Endothelial cell of hepatic sinusoid (primary cell): ENCODE results near the gene OR10S1.
"Not testable (repeated sequence)": the region's sequence is repeated elsewhere in the genome, so short reads cannot be mapped to it uniquely, and the experiment has no call there.

Source experiments
- in situ Hi-C: cut with HindIII; loops from 2 replicates; pipeline ENCODE4 v1.10.0; 2017; ENCODE audit warnings: low sequenced_read_pairs

The OR10S1 gene, protein sequence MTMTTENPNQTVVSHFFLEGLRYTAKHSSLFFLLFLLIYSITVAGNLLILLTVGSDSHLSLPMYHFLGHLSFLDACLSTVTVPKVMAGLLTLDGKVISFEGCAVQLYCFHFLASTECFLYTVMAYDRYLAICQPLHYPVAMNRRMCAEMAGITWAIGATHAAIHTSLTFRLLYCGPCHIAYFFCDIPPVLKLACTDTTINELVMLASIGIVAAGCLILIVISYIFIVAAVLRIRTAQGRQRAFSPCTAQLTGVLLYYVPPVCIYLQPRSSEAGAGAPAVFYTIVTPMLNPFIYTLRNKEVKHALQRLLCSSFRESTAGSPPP

DNA sequence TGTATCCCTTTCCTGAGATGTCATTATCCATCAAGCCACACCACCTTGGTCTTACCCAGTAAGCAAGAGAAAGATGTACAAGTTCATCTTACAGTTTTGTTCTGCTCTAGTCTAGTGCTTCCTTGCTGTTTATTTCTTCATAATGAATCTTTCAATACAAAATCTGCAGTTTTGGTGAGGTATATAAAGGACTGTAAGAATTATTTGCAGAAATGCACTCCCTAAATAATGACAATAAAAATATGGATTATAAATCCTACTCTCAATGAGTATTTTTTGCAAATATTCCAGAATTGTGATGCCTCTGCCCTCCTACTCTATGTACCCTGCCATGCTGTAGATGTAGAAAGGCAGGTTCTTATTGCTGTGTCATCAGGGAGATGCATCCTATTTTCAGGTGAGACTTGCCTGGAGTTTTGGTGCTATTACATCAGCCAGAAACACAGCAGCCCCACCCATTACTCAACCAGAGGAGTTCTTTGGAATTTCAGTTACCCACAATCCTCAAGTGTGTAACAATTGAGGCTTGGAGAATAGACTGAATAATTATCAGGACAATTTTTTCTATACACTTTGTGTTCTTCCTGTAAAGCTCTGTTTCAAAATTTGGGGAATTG lies at the start of gene OR10S1:
Gene OR10S1, minus strand, starts transcription at position 51 of the 617 bp plus-strand sequence. CDS start 117 bp downstream, outside the sequence.
- in situ Hi-C loops: no loop called here

- in situ Hi-C loops: loop anchor here (10.0 kb wide), 1 partner anchor 92 kb away; the partner anchor contains the start of gene OR4D5
Observed at GRCh38 chr11:124026498-124026897, 48.9 kb upstream of the OR10S1 start, which contains the start of gene OR10G8. OR10G8 (plus strand) TSS chr11:124026798; CDS start chr11:124029623, 2,825 bp downstream.

GRCh38 chr11:124015837-124016236 lies 38.3 kb upstream of the OR10S1 start:
- in situ Hi-C loops: not testable (repeated sequence)

DNA sequence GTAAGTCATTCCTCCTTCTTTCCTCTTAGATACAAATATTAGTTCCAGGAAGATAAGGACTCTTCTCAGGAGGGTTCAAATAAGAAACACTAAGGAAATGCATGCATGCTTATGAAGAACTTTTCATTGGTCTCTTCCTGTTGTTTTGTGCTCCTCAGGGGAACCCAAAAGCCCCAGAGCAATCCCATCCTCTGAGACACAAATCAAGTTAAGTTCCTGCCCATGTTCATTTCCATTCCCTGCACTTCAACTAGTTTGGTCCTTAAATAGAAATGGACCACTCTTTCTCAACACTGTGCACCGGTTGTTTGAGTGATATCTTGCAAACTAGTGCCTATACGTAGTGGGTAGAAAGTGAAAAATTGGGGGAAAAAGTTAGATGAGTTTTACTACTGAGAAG lies 35.1 kb upstream of the OR10S1 start, which contains the start of gene OR10G4:
Gene OR10G4, plus strand, starts transcription at position 301 of the 400 bp plus-strand sequence. CDS start 2,578 bp downstream, outside the sequence.
- in situ Hi-C loops: no loop called here

GRCh38 chr11:123995119-123995518 lies 17.5 kb upstream of the OR10S1 start, which contains the start of gene OR10G6:
OR10G6 (minus strand) TSS chr11:123995161; CDS start chr11:123995161, 0 bp downstream.
- in situ Hi-C loops: no loop called here

DNA sequence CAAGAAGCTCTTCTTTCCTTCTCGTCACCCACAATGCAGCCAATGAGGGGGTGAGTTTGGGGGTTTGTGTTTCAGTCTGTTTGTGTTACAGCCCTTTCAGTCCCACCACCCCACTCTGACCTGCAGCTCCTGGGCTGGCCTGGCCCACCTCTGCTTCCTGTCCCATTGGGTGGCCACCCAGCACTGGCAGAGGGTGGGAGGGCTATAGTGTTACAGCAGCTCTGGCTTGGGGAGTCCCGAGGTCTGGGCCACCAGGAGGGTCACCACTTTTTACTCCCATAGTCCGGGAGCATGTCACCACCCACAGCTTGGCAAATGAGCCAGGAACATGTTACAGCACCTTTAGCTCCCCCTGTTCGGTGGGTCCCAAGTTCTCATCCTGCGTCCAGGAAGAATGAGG lies 1.7 kb upstream of the OR10S1 start:
- in situ Hi-C loops: no loop called here

- in situ Hi-C loops: no loop called here
Observed at GRCh38 chr11:123976770-123977560, 616 bp downstream of the OR10S1 start.

- in situ Hi-C loops: no loop called here
Observed at GRCh38 chr11:123973816-123974215, 3.8 kb downstream of the OR10S1 start.

DNA sequence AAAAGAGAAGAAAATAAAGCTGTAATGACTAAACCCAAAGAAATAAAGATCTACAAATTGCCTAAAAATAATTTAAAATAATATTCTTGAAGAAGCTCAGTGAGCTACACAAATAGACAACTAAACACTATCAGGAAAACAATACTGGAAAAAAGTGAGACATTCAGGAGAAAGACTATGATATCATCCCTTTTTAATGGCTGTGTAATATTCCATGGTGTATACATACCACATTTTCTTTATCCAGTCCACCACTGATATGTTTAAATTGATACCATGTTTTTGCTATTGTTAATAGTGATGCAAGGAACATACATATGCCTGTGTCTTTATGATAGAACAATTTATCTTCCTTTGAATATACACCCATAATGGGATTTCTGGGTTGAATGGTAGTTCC lies 20.8 kb downstream of the OR10S1 start:
- in situ Hi-C loops: no loop called here

GRCh38 chr11:123945132-123945531 lies 32.4 kb downstream of the OR10S1 start:
- in situ Hi-C loops: no loop called here

- in situ Hi-C loops: no loop called here
Observed at GRCh38 chr11:123943738-123944137, 33.8 kb downstream of the OR10S1 start, which contains the start of gene OR6T1. OR6T1 (minus strand) TSS chr11:123943838; CDS start chr11:123943838, 0 bp downstream.

DNA sequence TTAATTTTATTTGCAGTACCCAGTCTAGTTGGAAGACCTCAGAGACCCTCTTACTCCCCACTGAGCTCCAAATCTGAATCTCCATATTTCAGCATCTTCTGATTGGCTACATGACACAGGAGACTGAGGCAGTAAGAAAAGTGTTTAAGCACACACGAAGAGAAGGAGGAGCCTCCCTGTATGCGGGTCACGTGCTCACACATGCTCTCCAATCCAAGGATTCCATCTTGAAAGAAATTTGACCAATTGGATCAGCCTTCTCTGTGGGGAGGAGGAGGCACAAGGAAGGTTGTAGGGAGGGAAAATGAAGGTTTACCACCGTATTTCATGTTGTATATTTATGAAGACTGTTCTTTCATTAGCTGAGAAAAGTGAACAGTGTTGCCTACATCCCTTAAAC lies 35.2 kb downstream of the OR10S1 start:
- in situ Hi-C loops: no loop called here

GRCh38 chr11:123939317-123939716 lies 38.3 kb downstream of the OR10S1 start, which contains the start of gene OR4D5:
OR4D5 (plus strand) TSS chr11:123939617; CDS start chr11:123939617, 0 bp downstream.
- in situ Hi-C loops: loop anchor here (10.0 kb wide), 1 partner anchor 85 kb away; the partner anchor contains the start of genes OR10G8 and OR10G9
